IPS-NIHi11 (cell line): Measurements from ENCODE around the gene GABRG3.
"Not testable (repeated sequence)": the region's sequence is repeated elsewhere in the genome, so short reads cannot be mapped to it uniquely, and the experiment has no call there.

Experiments
- DNase-seq: peaks from one replicate; pipeline ENCODE4 v3.0.0; 2012; ENCODE audit warnings: mixed read lengths, low spot score

The GABRG3 gene

DNA sequence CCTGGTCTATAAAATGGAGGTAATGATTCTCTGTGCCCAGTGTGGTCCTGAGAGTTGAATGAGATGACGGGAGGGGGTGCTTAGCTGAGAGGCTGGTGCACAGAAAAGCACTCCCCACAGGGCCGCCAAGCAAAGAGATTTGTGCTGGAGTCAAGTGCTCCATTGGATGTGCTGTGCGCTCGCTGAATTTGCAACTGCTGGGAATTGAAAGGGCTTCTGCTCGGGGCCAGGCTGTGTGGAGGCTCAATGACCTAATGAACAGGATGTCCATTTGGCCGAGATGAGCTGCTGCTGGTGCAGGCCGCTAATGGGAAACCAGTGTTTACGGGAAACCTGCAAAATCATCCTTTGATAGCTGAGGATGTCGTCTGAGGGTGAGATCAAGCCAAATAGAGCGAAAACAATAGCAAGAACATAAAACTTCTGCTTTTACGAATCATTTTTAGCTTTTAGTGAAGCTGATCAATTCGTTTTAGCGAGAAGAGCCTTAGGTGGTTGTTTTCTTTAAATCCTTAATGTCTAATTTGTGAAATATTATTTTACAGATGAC lies 211.7 kb downstream of the GABRG3 start:
- no peak for DNase-seq

DNA sequence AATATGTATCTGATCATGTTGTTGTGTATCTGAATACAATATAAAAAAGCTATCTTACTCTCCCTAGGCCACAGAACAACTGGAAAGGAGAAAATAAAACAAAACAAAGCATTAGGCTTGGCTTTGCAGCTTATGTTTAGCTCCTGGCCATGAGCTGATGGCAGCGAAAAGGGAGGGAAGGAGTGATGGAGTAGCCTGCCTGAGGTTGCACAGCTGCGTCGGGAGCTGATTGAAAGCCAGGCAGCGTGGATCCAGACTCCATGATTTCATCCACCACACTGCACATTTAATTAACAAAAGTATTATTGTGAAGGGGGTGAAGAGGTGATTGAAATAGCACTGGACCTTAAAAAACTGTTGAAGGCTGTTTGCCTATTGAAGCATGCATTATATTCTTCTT lies 212.2 kb downstream of the GABRG3 start:
- DNase-seq: no peak

DNA sequence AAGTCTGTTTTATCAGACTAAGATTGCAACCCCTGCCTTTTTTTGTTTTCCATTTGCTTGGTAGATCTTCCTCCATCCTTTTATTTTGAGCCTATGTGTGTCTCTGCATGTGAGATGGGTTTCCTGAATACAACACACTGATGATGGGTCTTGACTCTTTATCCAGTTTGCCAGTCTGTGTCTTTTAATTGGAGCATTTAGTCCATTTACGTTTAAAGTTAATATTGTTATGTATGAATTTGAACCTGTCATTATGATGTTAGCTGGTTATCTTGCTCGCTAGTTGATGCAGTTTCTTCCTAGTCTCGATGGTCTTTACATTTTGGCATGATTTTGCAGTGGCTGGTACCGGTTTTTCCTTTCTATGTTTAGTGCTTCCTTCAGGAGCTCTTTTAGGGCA lies 220.5 kb downstream of the GABRG3 start:
- DNase-seq: not testable (repeated sequence)

DNA sequence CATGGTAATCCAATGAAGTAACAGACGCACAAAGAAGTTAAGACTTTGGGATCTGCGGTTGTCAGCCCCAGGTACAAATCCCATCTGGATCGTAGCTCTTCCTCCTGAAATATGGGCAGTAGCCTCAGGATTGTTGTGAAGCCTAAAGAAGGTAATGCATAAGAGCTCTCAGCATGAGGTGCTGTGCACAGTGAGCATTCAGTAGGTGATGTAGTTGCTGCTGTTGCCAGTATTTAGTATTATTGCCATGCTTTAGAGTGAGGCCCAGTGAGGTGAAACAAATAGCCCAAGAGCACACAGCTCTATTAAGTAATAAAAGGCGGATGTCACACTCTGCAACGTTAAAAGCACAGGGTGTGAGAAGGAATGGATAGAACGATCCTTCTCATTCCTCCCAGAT lies 225.7 kb downstream of the GABRG3 start:
- DNase-seq: no peak

DNA sequence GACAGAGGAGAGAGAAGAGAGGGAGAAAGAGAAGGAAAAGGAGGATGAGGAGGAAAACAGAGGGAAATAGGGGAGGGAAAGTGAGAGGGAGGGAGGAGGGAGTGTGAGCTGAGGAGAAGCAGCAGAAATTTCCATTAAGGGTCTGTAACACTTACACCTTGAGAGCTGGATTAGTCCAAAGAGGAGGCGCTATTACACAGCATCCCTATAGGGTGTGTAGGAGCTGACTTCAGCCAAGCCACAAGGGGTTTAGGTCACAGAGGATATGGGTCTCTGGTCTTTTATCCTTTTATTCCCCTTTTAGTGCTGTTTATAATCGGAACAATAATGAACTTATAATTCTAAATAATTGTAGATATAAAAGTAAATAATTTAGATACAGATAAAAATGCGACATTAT lies 230.4 kb downstream of the GABRG3 start:
- DNase-seq: no peak

DNA sequence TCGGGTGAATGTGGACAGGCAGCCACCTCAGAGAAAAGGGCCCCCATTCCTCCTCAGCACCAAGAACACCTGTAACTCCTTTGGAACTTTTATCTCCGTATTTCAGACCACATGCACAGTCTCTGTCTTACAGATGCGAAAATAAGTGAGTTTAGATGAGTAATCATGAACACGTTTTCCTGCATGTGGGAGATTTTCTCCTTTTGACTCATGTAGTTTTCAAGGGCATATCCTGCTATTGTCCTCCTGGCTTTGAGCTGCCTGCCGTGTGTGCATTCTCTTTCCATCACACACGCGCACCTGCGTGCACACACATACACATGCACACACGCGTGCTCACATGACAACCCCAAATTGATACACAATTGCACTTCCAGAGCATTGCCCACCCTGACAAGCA lies 239.2 kb downstream of the GABRG3 start:
- DNase-seq: no peak

GRCh38 chr15:27214032-27214431 lies 243.1 kb downstream of the GABRG3 start:
- DNase-seq: no peak

DNA sequence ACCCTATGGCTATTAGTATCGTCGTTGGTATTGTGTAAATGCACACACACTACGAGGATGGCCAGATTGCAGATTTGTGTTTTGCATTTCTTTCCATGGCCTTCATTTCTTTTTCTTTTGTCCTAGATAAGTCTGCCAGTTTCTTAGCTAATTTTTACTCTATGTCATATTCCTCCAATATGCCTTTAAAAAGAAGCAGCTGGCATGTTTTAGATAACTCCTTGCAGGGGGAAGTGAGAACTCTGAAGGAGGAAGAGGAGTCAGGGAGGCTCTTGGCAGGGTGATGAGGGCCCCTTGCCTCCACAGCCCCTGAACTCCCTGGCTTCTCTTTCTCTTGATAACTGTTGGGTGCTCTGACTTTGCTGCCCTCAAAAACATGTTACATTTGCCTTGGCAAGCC lies 244.0 kb downstream of the GABRG3 start:
- no peak for DNase-seq

- DNase-seq: no peak
These were observed 247.4 kb downstream of the GABRG3 start for GRCh38 chr15:27218426-27218825.

DNA sequence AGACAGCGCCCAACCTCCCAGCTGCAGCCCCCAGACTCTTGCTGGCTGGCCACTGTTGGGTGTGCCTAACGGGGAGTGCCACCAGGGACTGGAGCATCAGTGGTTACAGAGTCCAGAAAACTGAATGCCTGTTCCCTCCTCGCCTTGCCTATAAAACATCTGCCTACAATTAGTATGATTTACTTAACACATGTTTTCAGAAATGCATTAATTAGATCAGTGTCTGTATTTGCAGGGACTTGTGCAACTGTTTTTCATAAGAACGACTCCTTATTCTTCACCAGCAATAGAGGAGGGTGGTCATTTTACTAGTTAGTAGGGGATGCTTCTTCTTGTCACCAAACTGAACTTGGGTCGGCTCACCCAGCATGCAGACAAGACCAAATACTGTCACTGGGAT lies 248.7 kb downstream of the GABRG3 start:
- no peak for DNase-seq

- no peak for DNase-seq
These were observed 249.2 kb downstream of the GABRG3 start for GRCh38 chr15:27220199-27220598.

DNA sequence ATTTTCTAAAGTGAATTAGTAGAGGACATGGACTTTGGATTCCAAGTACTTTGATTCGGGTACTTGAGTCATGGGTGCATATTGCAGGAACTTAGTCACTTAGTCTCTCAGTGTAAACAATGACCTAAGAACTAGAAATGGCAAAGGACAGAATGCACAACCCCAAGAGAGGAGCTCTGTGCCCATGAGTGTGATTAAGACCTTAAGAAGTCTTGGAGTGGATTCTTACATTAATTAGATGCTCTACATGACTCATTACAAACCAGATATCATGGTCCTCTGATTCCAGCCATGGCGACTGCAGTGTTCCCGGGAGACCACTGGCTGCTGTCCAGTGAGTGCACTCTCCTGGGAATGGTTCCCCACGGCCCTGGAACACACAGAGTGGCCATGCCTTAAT lies 251.5 kb downstream of the GABRG3 start:
- no peak for DNase-seq

GRCh38 chr15:27223179-27223578 lies 252.2 kb downstream of the GABRG3 start:
- DNase-seq: no peak

DNA sequence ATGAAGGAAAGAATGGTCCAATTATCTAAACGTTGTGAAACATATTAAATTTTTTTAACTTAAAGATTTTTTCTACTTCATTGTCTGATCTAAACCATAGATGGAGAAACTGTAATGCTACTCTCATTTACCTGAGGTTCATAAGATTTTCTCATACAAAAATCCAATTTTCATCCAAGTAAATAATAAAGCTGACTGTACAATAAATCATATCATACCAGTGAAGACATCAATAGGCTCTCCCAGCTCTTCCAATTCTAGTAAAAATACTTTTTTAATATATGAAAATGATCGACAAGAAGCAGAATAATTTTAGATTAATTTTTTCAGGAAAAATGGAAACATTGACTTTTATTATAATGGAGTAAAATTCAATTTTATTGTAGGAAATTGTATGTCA lies 260.8 kb downstream of the GABRG3 start:
- DNase-seq: no peak

- DNase-seq: no peak
These were observed 261.9 kb downstream of the GABRG3 start for GRCh38 chr15:27232876-27233275.

GRCh38 chr15:27234593-27234992 lies 263.6 kb downstream of the GABRG3 start:
- DNase-seq: no peak

DNA sequence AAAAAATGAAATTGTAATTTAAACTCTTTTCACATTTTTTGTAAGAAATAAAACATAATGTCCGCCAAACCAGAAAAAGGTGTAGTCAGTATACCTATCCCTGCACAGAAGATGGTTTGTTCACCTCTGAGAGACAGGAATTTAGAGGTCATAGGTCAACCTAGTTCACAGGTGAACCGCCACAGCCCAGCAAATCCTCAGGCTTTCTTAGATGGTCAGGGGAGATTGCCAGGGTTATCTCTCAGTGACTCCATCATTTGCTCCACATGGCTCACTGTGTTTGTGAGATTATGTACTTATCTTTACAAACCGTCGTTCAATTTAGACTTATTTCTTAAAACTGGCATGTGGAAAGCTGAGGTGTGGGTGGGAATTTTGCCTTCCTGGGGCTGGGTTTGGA lies 264.2 kb downstream of the GABRG3 start:
- DNase-seq: no peak

DNA sequence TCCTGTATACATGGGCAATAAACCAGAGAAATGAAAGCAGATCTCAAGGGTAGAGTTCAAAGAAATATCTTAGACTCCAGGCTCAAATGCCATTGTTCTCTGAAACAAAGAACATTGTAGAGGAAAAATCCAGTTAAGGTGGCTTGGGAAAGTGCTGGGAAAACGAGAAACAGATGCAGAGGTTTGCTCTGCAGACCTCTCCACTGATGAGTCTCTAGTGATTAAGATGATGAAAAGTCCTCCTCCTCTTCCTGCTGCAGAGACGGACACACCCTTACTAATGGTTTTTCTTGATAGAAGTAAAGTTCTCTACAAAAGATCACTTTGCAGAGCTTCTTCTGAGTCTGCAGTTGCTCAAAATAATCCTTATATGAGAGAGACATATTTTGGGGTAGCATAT lies 264.7 kb downstream of the GABRG3 start:
- no peak for DNase-seq

DNA sequence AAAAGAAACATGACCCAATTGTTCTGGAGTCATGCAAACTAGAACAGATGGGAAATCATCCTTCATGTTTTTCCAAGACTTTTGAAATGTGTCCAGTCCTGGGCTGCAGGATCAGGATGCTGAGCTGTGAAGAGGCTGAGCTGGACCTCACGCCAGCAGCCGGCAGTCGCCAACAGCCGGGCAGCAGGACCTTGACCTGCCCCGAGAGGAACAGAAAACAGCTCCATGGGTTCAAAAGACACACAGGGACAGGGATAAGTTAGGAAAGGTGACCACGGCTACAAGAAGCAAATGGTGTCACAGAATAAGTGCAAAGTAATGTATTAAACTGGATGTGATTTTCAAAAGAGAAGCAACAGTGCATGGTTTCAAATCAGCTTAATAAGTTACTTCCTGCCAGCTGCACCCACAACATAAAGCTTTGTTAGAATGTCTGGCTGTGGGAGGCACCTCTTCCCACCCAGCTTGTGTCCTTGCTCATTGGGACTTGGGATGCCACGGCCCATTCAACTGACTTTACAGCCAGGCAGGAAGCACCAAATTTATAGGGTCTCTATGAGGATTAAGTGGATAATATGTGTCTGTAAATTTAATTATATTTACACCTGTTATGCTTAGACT lies 266.4 kb downstream of the GABRG3 start:
- no peak for DNase-seq

- no peak for DNase-seq
These were observed 267.2 kb downstream of the GABRG3 start for GRCh38 chr15:27238209-27238608.

DNA sequence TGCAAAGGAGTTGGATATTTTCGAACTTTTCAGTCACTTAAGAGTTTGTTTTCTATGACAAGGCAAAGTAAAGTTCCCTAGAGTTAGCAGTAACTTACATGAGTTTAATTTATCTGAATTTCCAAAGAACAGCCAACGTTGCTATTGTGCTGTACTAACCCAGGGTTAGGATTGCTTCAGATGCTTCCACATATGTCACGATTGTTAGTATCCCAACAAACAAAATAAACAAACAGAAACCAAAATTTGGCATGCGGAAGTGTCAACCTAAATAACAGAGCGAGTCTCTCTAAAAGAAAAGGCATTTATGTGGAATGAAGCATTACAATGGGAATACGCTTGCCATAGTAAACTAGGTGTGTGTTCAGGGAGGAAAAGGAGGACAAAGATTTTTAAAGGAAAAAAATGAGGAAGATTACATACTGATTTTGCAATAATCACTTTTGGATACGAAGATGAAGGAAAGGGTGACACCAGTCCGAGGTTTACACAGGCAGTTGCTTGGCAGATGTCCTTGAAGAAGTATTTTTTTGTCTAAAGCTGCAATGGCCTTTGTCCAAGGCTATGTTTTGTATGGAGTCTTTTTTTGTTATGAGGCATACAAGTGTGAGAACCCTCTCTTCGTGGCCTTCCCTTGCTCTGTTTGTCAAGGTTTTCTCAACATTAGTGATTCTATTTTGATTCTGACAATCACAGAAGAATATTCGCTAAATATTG lies 267.9 kb downstream of the GABRG3 start:
- DNase-seq: no peak

DNA sequence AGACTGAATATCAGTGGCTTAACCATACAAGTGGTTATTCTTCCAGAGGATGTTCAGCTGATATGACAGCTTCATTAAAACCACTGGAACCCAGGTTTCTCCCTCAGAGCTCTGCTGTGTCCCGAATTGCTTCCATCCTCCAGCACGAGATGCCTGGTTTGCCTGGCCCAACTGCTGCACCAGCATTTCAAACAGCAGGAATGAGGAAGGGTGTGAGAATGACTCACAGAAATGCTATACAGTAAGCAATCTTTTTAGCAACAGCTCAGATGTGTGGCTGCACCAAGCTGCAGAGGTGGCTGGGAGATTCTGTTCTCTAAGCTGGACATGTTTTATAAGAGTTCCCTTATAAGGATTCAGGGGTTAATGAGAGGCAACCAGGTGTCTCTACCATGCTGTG lies 271.0 kb downstream of the GABRG3 start:
- DNase-seq: no peak

GRCh38 chr15:27244047-27244446 lies 273.1 kb downstream of the GABRG3 start:
- DNase-seq: no peak

GRCh38 chr15:27248251-27248650 lies 277.3 kb downstream of the GABRG3 start:
- DNase-seq: no peak
